Karpas-422 (cell line): Measurements from ENCODE around the gene SUMF1. TPM values are rescaled to one million over a fixed set of nuclear protein-coding genes. Genes with fewer than 3 reads are reported as not detected.

Experiments
- DNase-seq: peaks from one replicate; pipeline ENCODE4 v3.0.0-alpha.2; 2015
- H2AFZ ChIP-seq: fragments of 200-600 bp; sonication (generic); 2 replicates; pipeline ENCODE4 v1.6.1; 2014; ENCODE audit warnings: antibody characterized with exemption, low read length, mixed read lengths
- H3K27ac ChIP-seq: fragments of 200-600 bp; sonication (generic); 2 replicates; pipeline ENCODE4 v1.5.1; 2014; ENCODE audit warnings: mild to moderate bottlenecking, low read length, moderate library complexity
- H3K27me3 ChIP-seq: fragments of 200-600 bp; sonication (generic); 2 replicates; pipeline ENCODE4 v1.6.1; 2014; ENCODE audit warnings: low read length, mixed read lengths
- H3K36me3 ChIP-seq: fragments of 200-600 bp; sonication (generic); 2 replicates; pipeline ENCODE4 v1.6.1; 2014; ENCODE audit warnings: low read length, mixed read lengths; ENCODE audit not compliant: insufficient read depth
- H3K4me1 ChIP-seq: fragments of 200-600 bp; sonication (generic); 2 replicates; pipeline ENCODE4 v1.6.1; 2014; ENCODE audit warnings: mild to moderate bottlenecking, low read length, mixed read lengths
- H3K4me2 ChIP-seq: fragments of 200-600 bp; sonication (generic); 2 replicates; pipeline ENCODE4 v1.6.1; 2014; ENCODE audit warnings: low read length, low read depth, mild to moderate bottlenecking; ENCODE audit not compliant: poor library complexity, severe bottlenecking
- H3K4me3 ChIP-seq: fragments of 200-600 bp; sonication (generic); 2 replicates; pipeline ENCODE4 v1.5.1; 2014; ENCODE audit warnings: mild to moderate bottlenecking, antibody characterized with exemption, low read length, mixed read lengths
- H3K79me2 ChIP-seq: fragments of 200-600 bp; sonication (generic); 2 replicates; pipeline ENCODE4 v1.6.1; 2014; ENCODE audit warnings: mild to moderate bottlenecking, low read length, mixed read lengths
- H3K9ac ChIP-seq: fragments of 200-600 bp; sonication (generic); 2 replicates; pipeline ENCODE4 v1.6.0; 2014; ENCODE audit warnings: low read length
- H3K9me2 ChIP-seq: fragments of 200-600 bp; sonication (generic), shearing (Covaris generic); replicated peaks from 2 replicates; pipeline ENCODE4 v1.6.0; 2014; ENCODE audit warnings: mild to moderate bottlenecking, low read length, moderate library complexity; ENCODE audit not compliant: insufficient read depth
- H3K9me3 ChIP-seq: fragments of 300-700, 200-600 bp; sonication (generic); 2 replicates; pipeline ENCODE4 v1.6.1; 2014; ENCODE audit warnings: low read length, mixed read lengths
- H4K20me1 ChIP-seq: fragments of 200-600 bp; sonication (generic); 2 replicates; pipeline ENCODE4 v1.6.1; 2014; ENCODE audit warnings: mild to moderate bottlenecking, antibody characterized with exemption, low read length, low read depth; ENCODE audit not compliant: insufficient read depth
- total RNA-seq: library from RNA; depleted of rRNA; stranded (reverse); fragments of >200 nt; shearing (Covaris generic); gene quantifications from 2 replicates; pipeline ENCODE4 v1.2.3, GENCODE V29; 2014; ENCODE audit warnings: low replicate concordance

The SUMF1 gene
- total RNA-seq, 1 experiment from 2014 or later = 13.5 TPM

DNA sequence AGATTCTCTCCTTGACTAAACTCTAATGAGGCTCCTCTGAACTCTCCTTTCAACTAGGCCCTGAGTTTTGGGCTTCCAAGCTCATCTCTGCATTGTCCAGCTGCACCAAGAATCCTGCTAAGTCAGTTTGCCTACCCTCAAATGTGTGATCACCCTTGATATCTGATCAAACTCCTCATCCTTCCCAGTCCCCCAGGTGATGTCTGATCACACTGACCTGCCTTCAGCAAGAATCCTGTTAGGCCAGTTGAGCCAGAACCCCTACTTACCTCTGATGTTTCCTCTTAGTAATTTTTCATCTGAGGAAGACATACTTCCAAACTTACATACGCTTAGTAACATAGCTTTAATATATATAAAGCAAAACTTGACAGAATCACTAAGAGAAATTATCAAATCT is 28.8 kb downstream of the SUMF1 start:
- Histone ChIP-seq H3K9me3 (no peaks in the 10 kb centered on the region), H3K4me2 (no peak overlapping the region)
- DNase-seq = no peak

DNA sequence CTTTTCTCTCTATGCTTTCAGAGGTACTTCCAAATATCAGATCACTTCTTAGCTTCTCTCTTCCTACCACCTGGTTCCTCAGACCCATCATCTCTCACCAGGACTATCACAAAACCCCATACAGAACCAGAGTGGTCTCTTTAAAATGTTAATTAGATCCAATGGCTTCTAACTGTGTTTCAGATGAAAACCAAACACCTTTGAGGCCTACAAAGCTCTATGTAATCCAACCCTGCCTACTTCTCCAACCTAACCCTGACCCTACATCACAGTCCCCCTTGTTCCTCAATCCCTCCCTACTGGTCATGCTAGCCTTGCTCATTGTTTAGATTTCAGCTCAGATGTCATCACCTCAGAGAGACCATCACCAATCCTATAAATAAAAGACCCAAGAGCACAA is 34.8 kb downstream of the SUMF1 start:
- H3K9me3 ChIP-seq = no peaks in the 10 kb centered on the region
- no peaks in the 10 kb centered on the region for H3K9me2 ChIP-seq

More for the DNA sequence above, 28.8 kb downstream of the SUMF1 start:
- H2AFZ ChIP-seq = no peak overlapping the region
- no peak overlapping the region for H3K9ac ChIP-seq
- H3K36me3 ChIP-seq = no peaks in the 10 kb centered on the region
- no peak overlapping the region for H3K4me3 ChIP-seq
- no peaks in the 10 kb centered on the region for H3K4me1 ChIP-seq
- H3K79me2 ChIP-seq = no peaks in the 10 kb centered on the region
- no peak overlapping the region for H3K27ac ChIP-seq
- no peaks in the 10 kb centered on the region for H3K9me2 ChIP-seq
- no peaks in the 10 kb centered on the region for H4K20me1 ChIP-seq
- no peaks in the 10 kb centered on the region for H3K27me3 ChIP-seq

DNA sequence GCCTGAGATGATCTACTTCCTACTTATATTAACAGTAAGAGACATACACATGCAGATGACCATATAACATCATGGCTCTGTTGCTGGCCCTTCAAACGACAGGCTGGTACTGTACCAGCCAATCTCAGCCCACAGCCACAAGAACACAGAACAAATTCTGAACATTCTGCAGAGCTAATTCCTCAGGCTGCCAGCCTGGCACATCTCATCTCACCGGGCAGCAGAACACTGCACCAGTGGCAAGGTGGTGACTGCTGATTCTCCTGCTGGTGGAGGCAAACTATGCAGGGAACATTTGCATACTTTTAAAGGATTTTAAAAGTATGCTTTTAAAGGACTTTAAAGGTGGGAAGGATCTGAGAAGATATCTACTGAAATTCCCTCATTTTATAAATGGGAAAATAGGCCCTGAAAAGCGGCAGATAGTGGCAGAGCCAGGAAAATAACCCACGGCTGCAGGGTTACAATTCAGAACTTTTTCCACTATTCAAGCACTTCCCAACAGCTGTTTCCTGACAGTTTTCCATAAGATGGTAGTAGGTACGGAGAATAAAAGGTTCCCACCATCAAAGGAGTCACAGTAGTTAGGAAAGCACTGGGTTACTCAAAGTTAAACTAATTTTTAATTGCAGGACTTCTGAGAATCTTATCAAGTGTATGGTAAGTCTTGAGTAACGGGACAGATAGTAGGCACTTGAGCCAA is 37.3 kb downstream of the SUMF1 start:
- no peak overlapping the region for H3K4me2 ChIP-seq
- no peak overlapping the region for H3K4me3 ChIP-seq
- H3K9ac ChIP-seq = no peak overlapping the region
- H2AFZ ChIP-seq = no peak overlapping the region
- no peaks in the 10 kb centered on the region for H3K9me2 ChIP-seq
- no peaks in the 10 kb centered on the region for H3K9me3 ChIP-seq
- no peaks in the 10 kb centered on the region for H3K36me3 ChIP-seq
- no peaks in the 10 kb centered on the region for H4K20me1 ChIP-seq
- H3K27ac ChIP-seq = no peak overlapping the region
- no peaks in the 10 kb centered on the region for H3K79me2 ChIP-seq
- no peaks in the 10 kb centered on the region for H3K27me3 ChIP-seq
- H3K4me1 ChIP-seq = peaks cover 11% of the 10 kb centered on the region
- no peak for DNase-seq

More for the DNA sequence above, 34.8 kb downstream of the SUMF1 start:
- no peak overlapping the region for H3K9ac ChIP-seq
- no peak overlapping the region for H3K4me2 ChIP-seq
- no peak overlapping the region for H3K4me3 ChIP-seq
- H2AFZ ChIP-seq = no peak overlapping the region
- peaks cover 5% of the 10 kb centered on the region for H3K4me1 ChIP-seq
- H3K27ac ChIP-seq = no peak overlapping the region
- no peaks in the 10 kb centered on the region for H3K36me3 ChIP-seq
- no peak for DNase-seq
- H4K20me1 ChIP-seq = no peaks in the 10 kb centered on the region
- no peaks in the 10 kb centered on the region for H3K27me3 ChIP-seq
- no peaks in the 10 kb centered on the region for H3K79me2 ChIP-seq

DNA sequence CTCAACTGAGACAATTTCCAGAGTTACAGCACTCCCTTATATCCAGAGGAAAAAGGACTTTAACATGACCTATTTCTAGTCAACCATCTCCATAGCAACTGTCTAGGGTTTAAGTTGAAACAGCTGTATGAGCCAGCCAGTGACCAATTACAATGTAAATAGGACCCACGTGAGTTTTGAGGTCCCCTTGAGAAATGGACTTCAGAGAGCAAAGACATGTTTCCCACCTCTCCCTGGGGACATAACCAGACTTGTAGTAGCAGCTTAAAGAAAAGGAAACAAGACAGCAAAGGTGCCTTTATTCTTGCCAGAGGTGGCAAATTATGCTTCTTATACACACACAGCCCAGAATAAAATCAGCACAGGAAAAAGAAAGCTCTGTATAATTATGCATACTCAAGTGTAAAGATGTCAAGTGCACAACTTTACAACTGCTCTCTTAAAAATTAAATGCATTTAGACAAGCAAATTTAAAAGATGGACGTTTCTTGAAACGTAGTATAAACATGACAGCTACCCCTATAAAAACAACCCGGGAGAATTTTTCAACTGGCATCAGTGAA is 40.2 kb downstream of the SUMF1 start:
- no peak overlapping the region for H3K9ac ChIP-seq
- no peak overlapping the region for H3K27ac ChIP-seq
- H3K4me2 ChIP-seq = no peak overlapping the region
- H3K4me3 ChIP-seq = no peak overlapping the region
- no peaks in the 10 kb centered on the region for H3K36me3 ChIP-seq
- H3K9me2 ChIP-seq = no peaks in the 10 kb centered on the region
- H3K27me3 ChIP-seq = no peaks in the 10 kb centered on the region
- H3K9me3 ChIP-seq = no peaks in the 10 kb centered on the region
- H2AFZ ChIP-seq = no peak overlapping the region
- peaks cover 11% of the 10 kb centered on the region for H3K4me1 ChIP-seq
- H4K20me1 ChIP-seq = no peaks in the 10 kb centered on the region
- no peaks in the 10 kb centered on the region for H3K79me2 ChIP-seq
- no peak for DNase-seq

DNA sequence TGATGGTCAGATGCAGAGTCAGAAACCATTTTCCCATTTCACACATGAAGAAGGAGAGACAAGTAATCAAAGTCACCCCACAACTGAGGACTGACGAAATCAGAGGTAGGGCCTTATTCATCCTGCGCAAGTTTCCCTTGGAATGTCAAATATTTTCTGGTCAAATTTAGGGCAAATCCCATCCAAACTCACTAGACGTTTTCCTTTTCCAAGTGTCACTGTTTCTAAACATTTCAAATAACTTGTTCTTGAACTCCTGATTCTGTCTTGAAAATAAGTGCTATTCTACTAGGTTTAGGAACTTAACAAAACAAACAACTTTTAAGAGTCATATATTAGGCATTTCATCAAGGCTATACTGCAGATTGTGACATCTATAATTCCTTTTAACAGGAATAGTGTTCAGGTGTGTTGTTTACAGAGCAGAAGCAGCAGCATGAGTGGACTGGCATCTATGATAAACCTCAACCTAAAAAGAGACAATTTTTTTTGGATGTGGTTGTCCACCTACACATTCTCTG is 40.7 kb downstream of the SUMF1 start:
- H3K9me3 ChIP-seq = no peaks in the 10 kb centered on the region

DNA sequence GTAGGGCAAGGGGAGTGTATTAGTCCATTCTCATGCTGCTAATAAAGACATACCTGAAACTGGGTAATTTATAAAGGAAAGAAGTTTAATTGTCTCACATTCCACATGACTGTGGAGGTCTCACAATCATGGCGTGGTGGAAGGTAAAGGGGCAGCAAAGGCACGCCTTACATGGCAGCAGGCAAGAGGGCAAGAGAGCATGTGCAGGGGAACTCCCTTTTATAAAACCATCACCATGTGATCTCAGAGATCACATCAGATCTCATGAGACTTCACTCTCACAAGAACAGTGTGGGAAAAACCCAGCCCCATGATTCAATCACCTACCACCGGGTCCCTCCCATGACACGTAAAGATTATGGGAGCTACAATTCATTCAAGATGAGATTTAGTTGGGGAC is 41.4 kb downstream of the SUMF1 start:
- no peaks in the 10 kb centered on the region for H3K9me2 ChIP-seq
- no peaks in the 10 kb centered on the region for H3K27me3 ChIP-seq
- H3K4me3 ChIP-seq = no peak overlapping the region
- H3K9ac ChIP-seq = no peak overlapping the region
- H3K27ac ChIP-seq = no peak overlapping the region
- no peaks in the 10 kb centered on the region for H4K20me1 ChIP-seq
- no peak overlapping the region for H3K4me2 ChIP-seq
- H3K79me2 ChIP-seq = no peaks in the 10 kb centered on the region
- H3K9me3 ChIP-seq = no peaks in the 10 kb centered on the region
- H3K4me1 ChIP-seq = peaks cover 11% of the 10 kb centered on the region
- no peak overlapping the region for H2AFZ ChIP-seq
- DNase-seq = no peak
- no peaks in the 10 kb centered on the region for H3K36me3 ChIP-seq

More for the DNA sequence above, 40.7 kb downstream of the SUMF1 start:
- Histone ChIP-seq H2AFZ (no peak overlapping the region), H3K9me2 (no peaks in the 10 kb centered on the region), H3K4me3 (no peak overlapping the region), H3K4me2 (no peak overlapping the region), H3K27me3 (no peaks in the 10 kb centered on the region), H4K20me1 (no peaks in the 10 kb centered on the region), H3K4me1 (peaks cover 11% of the 10 kb centered on the region), H3K27ac (no peak overlapping the region), H3K79me2 (no peaks in the 10 kb centered on the region), H3K9ac (no peak overlapping the region), H3K36me3 (no peaks in the 10 kb centered on the region)
- DNase-seq = no peak

DNA sequence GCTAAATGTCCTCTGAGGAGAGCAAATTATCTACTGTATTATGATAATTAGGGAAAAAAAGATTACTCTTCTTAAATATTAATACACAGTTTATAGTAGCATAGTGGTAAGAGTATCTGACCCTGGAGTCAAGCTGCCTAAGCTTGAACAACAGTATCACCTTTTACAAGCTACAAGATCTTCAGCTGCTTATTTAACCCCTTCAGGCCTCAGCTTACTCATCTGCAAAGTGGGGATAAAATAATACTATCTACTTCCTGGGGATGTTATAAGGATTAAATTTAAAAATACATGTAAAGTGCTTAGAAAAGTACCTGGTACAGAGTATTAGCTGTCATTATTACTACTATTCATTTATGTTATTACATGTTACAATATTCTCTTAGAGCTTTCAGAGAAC is 42.0 kb downstream of the SUMF1 start:
- no peak overlapping the region for H3K4me2 ChIP-seq
- H3K4me3 ChIP-seq = no peak overlapping the region
- no peak overlapping the region for H2AFZ ChIP-seq
- no peaks in the 10 kb centered on the region for H4K20me1 ChIP-seq
- H3K9me3 ChIP-seq = no peaks in the 10 kb centered on the region
- H3K9me2 ChIP-seq = no peaks in the 10 kb centered on the region
- H3K79me2 ChIP-seq = no peaks in the 10 kb centered on the region
- no peaks in the 10 kb centered on the region for H3K36me3 ChIP-seq
- no peaks in the 10 kb centered on the region for H3K27me3 ChIP-seq
- no peak for DNase-seq
- peaks cover 11% of the 10 kb centered on the region for H3K4me1 ChIP-seq
- H3K27ac ChIP-seq = no peak overlapping the region
- no peak overlapping the region for H3K9ac ChIP-seq

DNA sequence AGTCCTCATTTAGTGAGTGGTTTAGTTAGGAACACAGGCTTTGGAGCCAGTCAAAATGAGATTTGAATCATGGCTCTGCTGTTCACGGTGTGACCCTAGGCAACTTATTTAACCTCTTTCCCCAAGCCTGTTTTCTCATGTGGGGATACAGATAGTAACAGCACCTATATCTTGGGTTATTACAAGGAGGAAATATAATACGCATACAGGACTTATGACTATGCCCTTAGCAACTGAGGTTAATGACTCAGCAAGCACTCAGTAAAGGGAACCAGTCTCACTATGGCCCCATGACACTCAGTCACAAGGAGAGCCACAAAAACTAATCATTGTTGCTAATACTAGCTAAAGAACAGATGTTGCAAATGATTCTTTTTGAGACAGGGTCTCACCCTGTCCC is 45.9 kb downstream of the SUMF1 start:
- no peaks in the 10 kb centered on the region for H3K4me1 ChIP-seq
- H2AFZ ChIP-seq = no peak overlapping the region
- H3K9me3 ChIP-seq = no peaks in the 10 kb centered on the region
- H3K4me2 ChIP-seq = no peak overlapping the region
- no peak overlapping the region for H3K27ac ChIP-seq
- H3K4me3 ChIP-seq = no peak overlapping the region
- no peak overlapping the region for H3K9ac ChIP-seq
- no peaks in the 10 kb centered on the region for H4K20me1 ChIP-seq
- no peaks in the 10 kb centered on the region for H3K9me2 ChIP-seq
- H3K36me3 ChIP-seq = no peaks in the 10 kb centered on the region
- no peaks in the 10 kb centered on the region for H3K27me3 ChIP-seq
- no peaks in the 10 kb centered on the region for H3K79me2 ChIP-seq
- no peak for DNase-seq
